ENCODE measurements around the gene NOL6. TPM values are rescaled to one million over a fixed set of nuclear protein-coding genes. Genes with fewer than 3 reads are reported as not detected.
A peak's percentile ranks its signal among the peaks of the same experiment; 100 is the strongest.

NOL6 gene
- total and polyA plus RNA-seq, 2 of the 8 experiments (the other 6 are each of a cell fraction or from before 2014, with no cell fraction given), result 44.0 to 55.0 TPM

GRCh38 chr9:33436445-33436844 is 37.3 kb downstream of the NOL6 start:
- Histone ChIP-seq H3K56ac (replicated peaks; ENCODE audit: insufficient read length, low read depth, low read length) (no peak overlapping the region), H3K18ac (ENCODE audit: extremely low read depth, low read length) (no peak overlapping the region), H4K91ac (replicated peaks; ENCODE audit: insufficient read length, low read length) (no peak overlapping the region), H2AK5ac (ENCODE audit: low read depth, low read length) (no peak overlapping the region), H2BK15ac (ENCODE audit: low read length) (no peak overlapping the region), H2AFZ (ENCODE audit: low read length) (no peak overlapping the region), H3K27me3 (replicated peaks in 1 of 4; ENCODE audit: control insufficient read depth in 3 of 4, extremely low read depth in 1 of 4, insufficient read depth in 3 of 4, low read length in 3 of 4) (no peaks in the 10 kb centered on the region; a peak in 1 of 7 replicates), H3K23me2 (ENCODE audit: low read depth, low read length) (no peaks in the 10 kb centered on the region), H3K14ac (ENCODE audit: insufficient read length) (no peak overlapping the region), H4K5ac (ENCODE audit: insufficient read length, low read depth, low read length) (no peak overlapping the region), H3K9me3 (ENCODE audit: insufficient read depth in 2 of 2, low read depth in 1 of 2, low read length in 1 of 2) (no peaks in the 10 kb centered on the region), H3K79me1 (ENCODE audit: low read depth, low read length) (no peaks in the 10 kb centered on the region), H3K36me3 (ENCODE audit: control insufficient read depth in 2 of 4, insufficient read depth in 4 of 4, low read length in 3 of 4) (no peaks in the 10 kb centered on the region), H2BK5ac (ENCODE audit: low read depth, low read length) (no peak overlapping the region), H3K27ac (ENCODE audit: low read depth, low read length) (no peak overlapping the region), H4K20me1 (replicated peaks in 1 of 2; ENCODE audit: control insufficient read depth in 1 of 2, insufficient read depth in 2 of 2, low read length in 2 of 2) (no peaks in the 10 kb centered on the region), H2BK120ac (replicated peaks; ENCODE audit: low read depth, low read length) (no peak overlapping the region), H2BK12ac (ENCODE audit: low read depth, low read length) (no peak overlapping the region), H3K4me1 (replicated peaks in 1 of 4; ENCODE audit: control insufficient read depth in 3 of 4, insufficient read depth in 4 of 4, low read length in 3 of 4) (peaks cover 0 to 5% (median 0%) of the 10 kb centered on the region in 4 experiments; a peak in 3 of 7 replicates), H3K79me2 (ENCODE audit: control insufficient read depth in 1 of 2, insufficient read depth in 2 of 2, low read length in 2 of 2) (no peaks in the 10 kb centered on the region), H3K4me2 (ENCODE audit: insufficient read depth in 1 of 2, low read depth in 2 of 2, low read length in 2 of 2) (no peak overlapping the region), H2BK20ac (ENCODE audit: low read length) (no peak overlapping the region), H3K4ac (replicated peaks; ENCODE audit: insufficient read length, low read depth, low read length) (no peak overlapping the region), H3K4me3 (ENCODE audit: extremely low read depth in 1 of 4, insufficient read depth in 2 of 4, low read depth in 3 of 4, low read length in 4 of 4) (no peak overlapping the region), H3K23ac (ENCODE audit: insufficient read length) (no peak overlapping the region), H4K8ac (ENCODE audit: extremely low read depth, insufficient read depth, low read length) (no peak overlapping the region), H3K9ac (replicated peaks in 1 of 4; ENCODE audit: extremely low read depth in 1 of 4, low read depth in 3 of 4, low read length in 3 of 4) (no peak overlapping the region)
- WGBS, 2 experiments (ENCODE audit: extremely low coverage in 1 of 2, insufficient coverage in 1 of 2, insufficient read length in 1 of 2, insufficient replicate concordance in 2 of 2, low coverage in 1 of 2, low lambda C conversion rate in 2 of 2, missing lambda C conversion rate in 1 of 2), result 65% methylated on average over 8 of the region's 8 CpGs; no CpG with 5 or more reads in 1 of the 2 experiments
- FAIRE-seq (no peak), DNase-seq (ENCODE audit: low read depth in 1 of 2, low spot score in 2 of 2) (no peak)
- ChIA-PET POLR2A (ENCODE audit: partially characterized antibody) (no interaction called here), CTCF (ENCODE audit: partially characterized antibody) (interaction anchor here (0.8 to 9.1 kb wide), 7 partner anchors 8 to 63 kb away, joined by 3 to 63 read pairs (median 8); partner anchors contain the start of gene AQP3)
- no peak for TF ChIP-seq SIX5 (IDR thresholded peaks at IDR 0.05; ENCODE audit: low read depth, low read length)
- TF ChIP-seq TEAD4 (IDR thresholded peaks at IDR 0.05; ENCODE audit: low read depth, low read length), result no peak
- TF ChIP-seq RNF2 (IDR thresholded peaks at IDR 0.05; ENCODE audit: borderline replicate concordance, low read depth, low read length, missing control alignments, poor library complexity, severe bottlenecking), result no peak
- TF ChIP-seq CEBPB (IDR thresholded peaks at IDR 0.05; ENCODE audit: low read depth, low read length), result peak; percentile 86
- no peak for TF ChIP-seq SP4 (IDR thresholded peaks at IDR 0.05; ENCODE audit: low read length)
- TF ChIP-seq HDAC6 (IDR thresholded peaks at IDR 0.05; ENCODE audit: low read depth, low read length), result no peak
- no peak for TF ChIP-seq ATF2 (IDR thresholded peaks at IDR 0.05; ENCODE audit: low read length)
